ENCODE results near the gene UTP11. TPM values are rescaled to one million over a fixed set of nuclear protein-coding genes. Genes with fewer than 3 reads are reported as not detected.

Gene UTP11
- total RNA-seq, 6 experiments from 2014 or later: 41.4 to 57.1 (median 49.2) TPM

- Mint-ChIP-seq H3K4me1 (ENCODE audit: low read depth) (peaks cover 11% of the 10 kb centered on the region), H3K9me3 (no peaks in the 10 kb centered on the region), H3K4me3 (no peak overlapping the region), H3K36me3 (ENCODE audit: low read depth) (no peaks in the 10 kb centered on the region), H3K27me3 (ENCODE audit: insufficient read depth) (peaks cover 19% of the 10 kb centered on the region), H3K27ac (no peak overlapping the region)
- DNase-seq: no peak
- TF ChIP-seq, protein P1, sequence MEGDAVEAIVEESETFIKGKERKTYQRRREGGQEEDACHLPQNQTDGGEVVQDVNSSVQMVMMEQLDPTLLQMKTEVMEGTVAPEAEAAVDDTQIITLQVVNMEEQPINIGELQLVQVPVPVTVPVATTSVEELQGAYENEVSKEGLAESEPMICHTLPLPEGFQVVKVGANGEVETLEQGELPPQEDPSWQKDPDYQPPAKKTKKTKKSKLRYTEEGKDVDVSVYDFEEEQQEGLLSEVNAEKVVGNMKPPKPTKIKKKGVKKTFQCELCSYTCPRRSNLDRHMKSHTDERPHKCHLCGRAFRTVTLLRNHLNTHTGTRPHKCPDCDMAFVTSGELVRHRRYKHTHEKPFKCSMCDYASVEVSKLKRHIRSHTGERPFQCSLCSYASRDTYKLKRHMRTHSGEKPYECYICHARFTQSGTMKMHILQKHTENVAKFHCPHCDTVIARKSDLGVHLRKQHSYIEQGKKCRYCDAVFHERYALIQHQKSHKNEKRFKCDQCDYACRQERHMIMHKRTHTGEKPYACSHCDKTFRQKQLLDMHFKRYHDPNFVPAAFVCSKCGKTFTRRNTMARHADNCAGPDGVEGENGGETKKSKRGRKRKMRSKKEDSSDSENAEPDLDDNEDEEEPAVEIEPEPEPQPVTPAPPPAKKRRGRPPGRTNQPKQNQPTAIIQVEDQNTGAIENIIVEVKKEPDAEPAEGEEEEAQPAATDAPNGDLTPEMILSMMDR (IDR thresholded peaks at IDR 0.05): no peak
These were observed 48.8 kb downstream of the UTP11 start for GRCh38 chr1:38061290-38061689.

- Mint-ChIP-seq H3K27me3 (ENCODE audit: insufficient read depth) (peaks cover 20% of the 10 kb centered on the region), H3K27ac (no peak overlapping the region), H3K36me3 (ENCODE audit: low read depth) (no peaks in the 10 kb centered on the region), H3K4me1 (ENCODE audit: low read depth) (peaks cover 11% of the 10 kb centered on the region), H3K9me3 (no peaks in the 10 kb centered on the region), H3K4me3 (no peak overlapping the region)
- TF ChIP-seq, protein P1 (IDR thresholded peaks at IDR 0.05): no peak
- no peak for DNase-seq
These were observed 49.4 kb downstream of the UTP11 start for GRCh38 chr1:38061883-38062328.

DNA sequence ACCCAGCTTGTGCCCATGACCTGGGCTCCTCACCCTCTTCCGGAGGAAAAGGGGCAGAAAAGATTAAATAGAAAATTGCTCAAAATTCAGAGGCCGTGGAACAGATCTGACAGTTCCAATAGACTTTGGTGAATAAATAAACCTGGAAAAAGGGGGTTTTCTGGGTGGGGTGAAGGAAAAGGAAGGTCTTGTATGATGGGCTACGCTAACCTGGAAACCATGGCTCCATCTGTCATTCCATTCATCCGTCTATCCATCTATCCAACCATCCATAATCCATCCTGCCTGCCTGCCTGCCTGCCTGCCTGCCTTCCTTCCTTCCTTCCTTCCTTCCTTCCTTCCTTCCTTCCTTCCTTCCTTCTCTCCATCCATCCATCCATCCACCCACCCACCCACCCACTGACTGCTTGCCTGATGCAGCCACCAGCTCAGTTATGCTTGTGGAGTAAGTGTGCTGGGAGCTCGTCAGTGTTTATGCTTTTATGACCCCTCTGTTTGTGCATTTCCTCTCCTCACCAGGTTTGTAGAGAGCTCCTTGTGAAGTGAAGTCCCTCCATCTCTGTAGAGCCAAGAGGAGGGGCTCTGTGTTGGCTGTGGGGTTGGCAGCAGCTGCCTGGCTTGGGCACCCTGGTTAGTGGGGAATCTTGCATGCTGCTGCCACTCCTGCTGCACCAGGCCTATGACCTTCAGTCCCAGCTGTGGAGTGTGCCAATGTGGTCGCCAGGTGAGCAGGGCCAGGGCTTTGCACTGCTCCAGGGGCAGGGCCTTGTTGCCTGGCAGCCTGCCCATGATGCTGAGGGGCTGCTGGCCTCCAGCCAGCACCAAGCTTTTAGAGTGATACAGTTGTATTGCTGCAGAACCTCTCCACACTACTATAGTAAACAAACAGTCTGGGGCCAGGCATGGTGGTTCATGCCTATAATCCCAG is 50.1 kb downstream of the UTP11 start:
- TF ChIP-seq, protein P1 (IDR thresholded peaks at IDR 0.05): no peak
- no peak overlapping the region for H3K4me3 Mint-ChIP-seq
- H3K27me3 Mint-ChIP-seq (ENCODE audit: insufficient read depth): peaks cover 24% of the 10 kb centered on the region
- H3K9me3 Mint-ChIP-seq: no peaks in the 10 kb centered on the region
- no peaks in the 10 kb centered on the region for H3K36me3 Mint-ChIP-seq (ENCODE audit: low read depth)
- H3K4me1 Mint-ChIP-seq (ENCODE audit: low read depth): peaks cover 11% of the 10 kb centered on the region
- H3K27ac Mint-ChIP-seq: no peak overlapping the region
- no peak for DNase-seq

- DNase-seq: no peak
- Mint-ChIP-seq H3K36me3 (ENCODE audit: low read depth) (no peaks in the 10 kb centered on the region), H3K27me3 (ENCODE audit: insufficient read depth) (peaks cover 21% of the 10 kb centered on the region), H3K27ac (no peak overlapping the region), H3K9me3 (no peaks in the 10 kb centered on the region), H3K4me1 (ENCODE audit: low read depth) (peaks cover 11% of the 10 kb centered on the region), H3K4me3 (no peak overlapping the region)
- TF ChIP-seq, protein P1 (IDR thresholded peaks at IDR 0.05): no peak
These were observed 51.1 kb downstream of the UTP11 start for GRCh38 chr1:38063616-38064015.

GRCh38 chr1:38064197-38064903 is 51.8 kb downstream of the UTP11 start:
- H3K4me3 Mint-ChIP-seq: 0 out of 2 replicates have a peak overlapping the region, but pooled peaks have one; percentile 28
- no peaks in the 10 kb centered on the region for H3K9me3 Mint-ChIP-seq
- TF ChIP-seq, protein P1 (IDR thresholded peaks at IDR 0.05): no peak

More at GRCh38 chr1:38064197-38064903, 51.8 kb downstream of the UTP11 start:
- peaks cover 11% of the 10 kb centered on the region for H3K4me1 Mint-ChIP-seq (ENCODE audit: low read depth)
- peak; percentile 74 for DNase-seq
- H3K36me3 Mint-ChIP-seq (ENCODE audit: low read depth): no peaks in the 10 kb centered on the region
- peak overlapping the region; percentile 65 for H3K27ac Mint-ChIP-seq
- peaks cover 19% of the 10 kb centered on the region for H3K27me3 Mint-ChIP-seq (ENCODE audit: insufficient read depth)

Data from HFFc6 (cell line).